Ovary (tissue), 9 donors: ENCODE measurements around the gene SCGB1D2. TPM values are rescaled to one million over a fixed set of nuclear protein-coding genes. Genes with fewer than 3 reads are reported as not detected.

Experiments used
- DNase-seq, 5 donors: peaks; one replicate each; pipeline ENCODE4 v3.0.0-alpha.2; 2019 to 2020
- H3K27ac ChIP-seq, 2 donors: fragments of 200-600 bp; one replicate each; pipeline versions ENCODE4 v1.5.1 to v1.8.0; 2019 to 2022
- H3K27me3 ChIP-seq: fragments of 200-600 bp; one replicate; pipeline ENCODE4 v1.8.0; 2022
- H3K36me3 ChIP-seq: fragments of 200-600 bp; sonication (generic); one replicate; pipeline ENCODE4 v1.5.1; 2019
- H3K4me1 ChIP-seq: one replicate; pipeline ENCODE4 v1.8.1; 2013; ENCODE audit warnings: mild to moderate bottlenecking, moderate library complexity; ENCODE audit not compliant: insufficient read depth
- H3K4me3 ChIP-seq: fragments of 200-600 bp; sonication (generic); one replicate; pipeline ENCODE4 v1.5.1; 2017
- H3K9me3 ChIP-seq, 2 donors: fragments of 200-600 bp in 1 of 2; sonication (generic) in 1 of 2; one replicate each; pipeline versions ENCODE4 v1.5.1 to v1.8.1; 2013 to 2019; ENCODE audit warnings: mild to moderate bottlenecking in 1 of 2, moderate library complexity in 1 of 2
- CTCF ChIP-seq, 3 donors: fragments of 450-650 bp in 2 of 3; fragments of 200-600 bp in 1 of 3; IDR thresholded peaks; one replicate each; pipeline versions ENCODE4 v1.5.1 to v1.8.0; 2016 to 2022; ENCODE audit warnings: antibody characterized with exemption in 3 of 3, mild to moderate bottlenecking in 1 of 3
- EP300 ChIP-seq: sonication (generic); formaldehyde crosslinking; IDR thresholded peaks from one replicate; pipeline ENCODE4 v1.6.1; 2017; ENCODE audit warnings: antibody characterized with exemption
- POLR2A ChIP-seq: fragments of 450-650 bp; IDR thresholded peaks from one replicate; pipeline ENCODE4 v1.6.1; 2017; ENCODE audit warnings: antibody characterized with exemption, mild to moderate bottlenecking, moderate library complexity
- WGBS, 3 donors: extraction: QIAGEN DNeasy Blood & Tissue Kit in 1 of 3; methylation state at CpG; one replicate each; pipeline versions ENCODE4 v1.1.5 to v1.1.7; 2013 to 2017; 5-methylcytosine and 5-hydroxymethylcytosine counted together
- intact Hi-C, 4 donors: fragments of 100-400 bp; cut with DNase I; formaldehyde crosslinking; loops; one replicate each; pipeline versions ENCODE4 v1.11.0 to v1.15.1; 2022 to 2023
- polyA plus RNA-seq, 2 donors: library from polyadenylated mRNA; stranded (reverse); fragments of 200-250 nt in 1 of 2; fragments of 350-450 nt in 1 of 2; fragmentation: Illumina TruSeq in 1 of 2; extraction: RNeasy Lipid Tissue Mini Kit (QIAGEN cat#74804) in 1 of 2; gene quantifications; one replicate each; pipeline ENCODE4 v1.2.3, GENCODE V29; 2013 to 2014
- total RNA-seq, 7 donors: library from RNA; depleted of rRNA in 2 of 7; stranded (reverse); fragments of >200 nt in 2 of 7; fragmentation: NEBNext Ultra II Directional in 3 of 7; extraction: Animal tissue kit (Norgen Biotek cat#: 25700) in 3 of 7; gene quantifications; one replicate each; pipeline versions ENCODE4 v1.1.0 to v1.2.4, GENCODE V29; 2016 to 2023
- donor health status: DM: no; HTN: no; CAD: no; lungs with moderate emphysema.
- donor health status: DM: no; HTN: no; CAD: no.
- donor health status: Bipolar disorder and iron deficiency.
- donor health status: DM: yes; HTN: yes; CAD: no.
- donor health status: DM: no; HTN: no; CAD: no.
- donor health status: DM: yes; HTN: yes; CAD: no.

The SCGB1D2 gene
- total and polyA plus RNA-seq, 9 donors = 0.53 to 69.2 (median 4.1) TPM; not detected in 4

GRCh38 chr11:62264004-62264403, 22.0 kb downstream of the SCGB1D2 start:
- Histone ChIP-seq H3K27ac (no peak overlapping the region), H3K4me1 (no peaks in the 10 kb centered on the region), H3K36me3 (no peaks in the 10 kb centered on the region), H3K4me3 (no peak overlapping the region), H3K9me3 (no peaks in the 10 kb centered on the region), H3K27me3 (no peaks in the 10 kb centered on the region)
- no peak for TF ChIP-seq POLR2A
- no peak for TF ChIP-seq CTCF (IDR thresholded peaks at IDR 0.05)
- no peak for DNase-seq
- 75 to 93% (median 80%) methylated on average over 1 of the region's 1 CpG for WGBS, 3 donors
- intact Hi-C loops = no loop called here

GRCh38 chr11:62266558-62266957, 24.5 kb downstream of the SCGB1D2 start:
- Histone ChIP-seq H3K9me3 (no peaks in the 10 kb centered on the region), H3K4me1 (no peaks in the 10 kb centered on the region), H3K36me3 (no peaks in the 10 kb centered on the region), H3K27ac (no peak overlapping the region), H3K27me3 (no peaks in the 10 kb centered on the region), H3K4me3 (no peak overlapping the region)
- TF ChIP-seq POLR2A = no peak
- no peak for TF ChIP-seq CTCF (IDR thresholded peaks at IDR 0.05)
- TF ChIP-seq EP300 = no peak
- DNase-seq = no peak
- intact Hi-C loops = no loop called here
- 68 to 75% (median 72%) methylated on average over 4 of the region's 4 CpGs for WGBS, 3 donors

- Histone ChIP-seq H3K36me3 (no peaks in the 10 kb centered on the region), H3K4me1 (no peaks in the 10 kb centered on the region), H3K4me3 (no peak overlapping the region), H3K27me3 (no peaks in the 10 kb centered on the region), H3K27ac (no peak overlapping the region), H3K9me3 (no peaks in the 10 kb centered on the region)
- WGBS, 3 donors = 81 to 93% (median 90%) methylated on average over 1 of the region's 1 CpG
- no peak for DNase-seq
- intact Hi-C loops = no loop called here
- TF ChIP-seq CTCF (IDR thresholded peaks at IDR 0.05) = no peak
- no peak for TF ChIP-seq POLR2A
- TF ChIP-seq EP300 = no peak
Observed at GRCh38 chr11:62267050-62267449, 25.0 kb downstream of the SCGB1D2 start.

- Histone ChIP-seq H3K27me3 (no peaks in the 10 kb centered on the region), H3K9me3 (no peaks in the 10 kb centered on the region), H3K36me3 (no peaks in the 10 kb centered on the region), H3K27ac (no peak overlapping the region), H3K4me1 (no peaks in the 10 kb centered on the region), H3K4me3 (no peak overlapping the region)
- 56 to 78% (median 63%) methylated on average over 3 of the region's 3 CpGs for WGBS, 3 donors
- no peak for DNase-seq
- intact Hi-C loops = no loop called here
- no peak for TF ChIP-seq POLR2A
- TF ChIP-seq EP300 = no peak
- TF ChIP-seq CTCF (IDR thresholded peaks at IDR 0.05) = no peak
Observed at GRCh38 chr11:62267576-62267975, 25.5 kb downstream of the SCGB1D2 start.
